ENCODE data around the gene CNTN6. TPM values are rescaled to one million over a fixed set of nuclear protein-coding genes. Genes with fewer than 3 reads are reported as not detected.

Gene CNTN6
- total and polyA plus RNA-seq, 2 of the 13 experiments (the other 11 are each of a cell fraction or from before 2014, with no cell fraction given) = not detected

- TF ChIP-seq ZC3H4 (CRISPR knock-in tag; IDR thresholded peaks at IDR 0.05; ENCODE audit: borderline replicate concordance) (no peak), ZNF136 (CRISPR knock-in tag; IDR thresholded peaks at IDR 0.05; ENCODE audit: low read depth) (no peak), NFIB (CRISPR knock-in tag; IDR thresholded peaks at IDR 0.05; ENCODE audit: borderline replicate concordance) (no peak), NR2F2 (IDR thresholded peaks at IDR 0.05; ENCODE audit: borderline replicate concordance, low read depth) (no peak), JUNB (CRISPR knock-in tag; IDR thresholded peaks at IDR 0.05; ENCODE audit: borderline replicate concordance) (no peak), ZMYM3 (CRISPR knock-in tag; IDR thresholded peaks at IDR 0.05) (no peak), HNRNPLL (IDR thresholded peaks at IDR 0.05; ENCODE audit: low read depth, low read length, poor library complexity, severe bottlenecking) (no peak), ZNF17 (CRISPR knock-in tag; IDR thresholded peaks at IDR 0.05) (no peak), ZNF687 (CRISPR knock-in tag; IDR thresholded peaks at IDR 0.05) (no peak), TERF1 (CRISPR knock-in tag; IDR thresholded peaks at IDR 0.05) (no peak), ZNF276 (CRISPR knock-in tag; IDR thresholded peaks at IDR 0.05; ENCODE audit: low read depth) (no peak), FOSL1 (CRISPR knock-in tag; IDR thresholded peaks at IDR 0.05; ENCODE audit: borderline replicate concordance) (no peak)
- Histone ChIP-seq H3K9me3 (ENCODE audit: low read length) (peaks cover 96% of the 10 kb centered on the region), H4K20me1 (ENCODE audit: insufficient read depth, low read length) (no peaks in the 10 kb centered on the region), H3K27me3 (ENCODE audit: control insufficient read depth in 1 of 2, insufficient read depth in 2 of 2, low read length in 2 of 2) (no peaks in the 10 kb centered on the region), H3K36me3 (replicated peaks in 1 of 2; ENCODE audit: control insufficient read depth in 1 of 2, insufficient read depth in 2 of 2, low read length in 2 of 2) (no peaks in the 10 kb centered on the region), H3K9ac (ENCODE audit: insufficient read depth, low read depth, low read length) (no peak overlapping the region), H3K4me2 (ENCODE audit: low read depth, low read length) (no peak overlapping the region), H2AFZ (ENCODE audit: low read length) (no peak overlapping the region), H3K4me3 (replicated peaks in 1 of 3; ENCODE audit: insufficient read depth in 1 of 3, low read depth in 2 of 3, low read length in 3 of 3) (no peak overlapping the region), H3K79me2 (ENCODE audit: insufficient read depth, low read length) (no peaks in the 10 kb centered on the region), H3K27ac (ENCODE audit: extremely low read length, insufficient read depth, low read length) (no peak overlapping the region), H3K4me1 (ENCODE audit: insufficient read depth, low read length) (no peaks in the 10 kb centered on the region)
- CTCF ChIA-PET (ENCODE audit: low intra/inter-chr PET ratio, low total read pairs) = no interaction called here
- ATAC-seq (no peak), FAIRE-seq (no peak), DNase-seq (ENCODE audit: low spot score) (no peak)
- in situ Hi-C loops (cut with HindIII; ENCODE audit: extremely low pct_ligation_motif_present, low pct_unique_long_range_greater_than_20kb) = no loop called here
- intact Hi-C loops (cut with micrococcal nuclease; ENCODE audit: unreplicated experiment) = no loop called here
- POLR2A ChIA-PET = no interaction called here
- BruUV-seq (replicated peaks) = no TSS peak
These were observed 355.6 kb downstream of the CNTN6 start for GRCh38 chr3:1448443-1448842.
